Adrenal gland (tissue), 12 donors: ENCODE results near the gene KCNH8. TPM values are rescaled to one million over a fixed set of nuclear protein-coding genes. Genes with fewer than 3 reads are reported as not detected.

ENCODE experiments used
- DNase-seq, 7 donors: peaks; one replicate each; pipeline ENCODE4 v3.0.0-alpha.2; 2019 to 2020
- H3K27ac ChIP-seq, 5 donors: fragments of 200-600 bp; sonication (generic) in 4 of 5; 1 replicate in 3 of 5; 2 replicates in 2 of 5; pipeline versions ENCODE4 v1.5.1 to v1.8.0; 2016 to 2020; ENCODE audit warnings: mild to moderate bottlenecking in 1 of 5
- H3K27me3 ChIP-seq: fragments of 200-600 bp; 2 replicates; pipeline ENCODE4 v1.8.0; 2021
- H3K36me3 ChIP-seq, 2 donors: fragments of 200-600 bp; replicated peaks in 1 of 2; 1 replicate in 1 of 2; 2 replicates in 1 of 2; pipeline versions ENCODE4 v1.5.1 to v1.8.0; 2018 to 2022
- H3K4me1 ChIP-seq, 2 donors: fragments of 200-600 bp; replicated peaks in 1 of 2; 1 replicate in 1 of 2; 2 replicates in 1 of 2; pipeline versions ENCODE4 v1.5.1 to v1.8.0; 2018 to 2021
- H3K4me3 ChIP-seq, 4 donors: fragments of 200-600 bp; sonication (generic) in 3 of 4; one replicate each; pipeline ENCODE4 v1.5.1; 2016 to 2018
- H3K9me3 ChIP-seq, 3 donors: fragments of 200-600 bp; sonication (generic) in 1 of 3; replicated peaks in 1 of 3; 1 replicate in 2 of 3; 2 replicates in 1 of 3; pipeline versions ENCODE4 v1.5.1 to v1.8.0; 2016 to 2021
- CTCF ChIP-seq, 6 experiments: fragments of 450-650 bp in 4 of 6; fragments of 200-600 bp in 2 of 6; sonication (generic) in 1 of 6; IDR thresholded peaks; 1 replicate in 5 of 6; 2 replicates in 1 of 6; pipeline versions ENCODE4 v1.5.1 to v1.8.0; 2016 to 2021; ENCODE audit warnings: antibody characterized with exemption in 6 of 6, mild to moderate bottlenecking in 2 of 6, moderate library complexity in 1 of 6
- POLR2A ChIP-seq, 2 donors: fragments of 450-650 bp; IDR thresholded peaks; one replicate each; pipeline ENCODE4 v1.6.1; 2017; ENCODE audit warnings: antibody characterized with exemption in 2 of 2, mild to moderate bottlenecking in 2 of 2, moderate library complexity in 1 of 2
- WGBS, 4 donors: extraction: QIAGEN DNeasy Blood & Tissue Kit in 2 of 4; methylation state at CpG; one replicate each; pipeline versions ENCODE4 v1.1.5 to v1.1.7; 2013 to 2017; 5-methylcytosine and 5-hydroxymethylcytosine counted together
- intact Hi-C, 2 donors: fragments of 100-400 bp; cut with DNase I; formaldehyde crosslinking; loops; one replicate each; pipeline versions ENCODE4 v1.14.1 to v1.15.0; 2022 to 2023
- polyA plus RNA-seq, 3 donors: library from polyadenylated mRNA; stranded (reverse); fragments of 200-250 nt in 2 of 3; fragments of 350-450 nt in 1 of 3; fragmentation: Illumina TruSeq in 1 of 3; extraction: RNeasy Lipid Tissue Mini Kit (QIAGEN cat#74804) in 1 of 3; gene quantifications; one replicate each; pipeline ENCODE4 v1.2.3, GENCODE V29; 2013 to 2014
- total RNA-seq, 9 donors: library from RNA; depleted of rRNA in 4 of 9; stranded (reverse); fragments of >200 nt in 4 of 9; fragments of 120-200 nt in 1 of 9; fragmentation: NEBNext Ultra II Directional in 1 of 9; extraction: Animal tissue kit (Norgen Biotek cat#: 25700) in 1 of 9; gene quantifications; one replicate each; pipeline versions ENCODE4 v1.1.0 to v1.2.4, GENCODE V29; 2013 to 2023
- donor health status: healthy with polysubstance abuse.
- donor health status: Bipolar disorder and iron deficiency.
- donor health status: DM: yes; HTN: yes; CAD: no.
- donor health status: DM: no; HTN: no; CAD: no.
- donor health status: DM: no; HTN: no; CAD: no.
- donor health status: DM: yes; HTN: yes; CAD: no.

KCNH8 gene
- total and polyA plus RNA-seq, 12 donors = 0.27 to 7.6 (median 2.1) TPM

- no peak for DNase-seq
- H3K27ac ChIP-seq = no peak overlapping the region
- H3K4me1 ChIP-seq = no peaks in the 10 kb centered on the region
- H3K9me3 ChIP-seq = no peaks in the 10 kb centered on the region
- no peak overlapping the region for H3K4me3 ChIP-seq
- TF ChIP-seq CTCF (IDR thresholded peaks at IDR 0.05) (no peak), POLR2A (IDR thresholded peaks at IDR 0.05) (no peak)
- WGBS, 4 donors = 78 to 85% (median 81%) methylated on average over 4 of the region's 4 CpGs
- intact Hi-C loops = no loop called here
- no peaks in the 10 kb centered on the region for H3K27me3 ChIP-seq
- no peaks in the 10 kb centered on the region for H3K36me3 ChIP-seq
Measured at GRCh38 chr3:19105826-19106225, 42.5 kb upstream of the KCNH8 start.

GRCh38 chr3:19106307-19106706 is 42.0 kb upstream of the KCNH8 start:
- no peak overlapping the region for H3K4me3 ChIP-seq
- no peaks in the 10 kb centered on the region for H3K9me3 ChIP-seq
- WGBS, 4 donors = 82 to 100% (median 95%) methylated on average over 1 of the region's 1 CpG; no CpG with 5 or more reads in 1 of the 4 donors
- no peak for DNase-seq
- no peaks in the 10 kb centered on the region for H3K27me3 ChIP-seq
- intact Hi-C loops = no loop called here
- H3K27ac ChIP-seq = no peak overlapping the region
- no peaks in the 10 kb centered on the region for H3K36me3 ChIP-seq
- TF ChIP-seq POLR2A (IDR thresholded peaks at IDR 0.05) (no peak), CTCF (IDR thresholded peaks at IDR 0.05) (no peak)
- no peaks in the 10 kb centered on the region for H3K4me1 ChIP-seq

DNA sequence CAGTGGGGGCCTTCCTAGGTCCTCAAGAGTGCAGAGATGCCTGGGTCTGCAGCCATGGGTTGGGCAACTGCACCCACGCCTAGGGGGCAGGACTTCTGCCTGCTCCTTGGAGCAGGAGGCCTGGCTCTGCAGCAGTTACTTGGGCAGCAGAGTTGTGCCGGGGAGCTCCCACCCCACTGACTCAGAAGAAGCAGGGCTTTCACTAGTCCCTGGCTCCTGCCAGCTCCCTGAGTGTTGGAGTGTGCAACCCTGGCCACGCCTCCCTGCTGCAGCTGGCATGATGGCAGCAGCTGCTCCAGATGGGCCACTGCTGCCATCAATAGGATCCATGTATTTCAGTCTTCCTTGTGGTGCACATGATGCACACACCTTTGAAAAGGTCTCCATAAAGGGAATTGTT is 40.6 kb upstream of the KCNH8 start:
- no peak for DNase-seq
- no peak for TF ChIP-seq CTCF (IDR thresholded peaks at IDR 0.05)
- no peak for TF ChIP-seq POLR2A (IDR thresholded peaks at IDR 0.05)
- intact Hi-C loops = no loop called here
- H3K36me3 ChIP-seq = no peaks in the 10 kb centered on the region
- H3K4me1 ChIP-seq = no peaks in the 10 kb centered on the region
- H3K4me3 ChIP-seq = no peak overlapping the region
- H3K9me3 ChIP-seq = no peaks in the 10 kb centered on the region
- WGBS, 4 donors = 68 to 82% (median 73%) methylated on average over 2 to 3 of the region's 3 CpGs
- H3K27ac ChIP-seq = no peak overlapping the region
- no peaks in the 10 kb centered on the region for H3K27me3 ChIP-seq

DNA sequence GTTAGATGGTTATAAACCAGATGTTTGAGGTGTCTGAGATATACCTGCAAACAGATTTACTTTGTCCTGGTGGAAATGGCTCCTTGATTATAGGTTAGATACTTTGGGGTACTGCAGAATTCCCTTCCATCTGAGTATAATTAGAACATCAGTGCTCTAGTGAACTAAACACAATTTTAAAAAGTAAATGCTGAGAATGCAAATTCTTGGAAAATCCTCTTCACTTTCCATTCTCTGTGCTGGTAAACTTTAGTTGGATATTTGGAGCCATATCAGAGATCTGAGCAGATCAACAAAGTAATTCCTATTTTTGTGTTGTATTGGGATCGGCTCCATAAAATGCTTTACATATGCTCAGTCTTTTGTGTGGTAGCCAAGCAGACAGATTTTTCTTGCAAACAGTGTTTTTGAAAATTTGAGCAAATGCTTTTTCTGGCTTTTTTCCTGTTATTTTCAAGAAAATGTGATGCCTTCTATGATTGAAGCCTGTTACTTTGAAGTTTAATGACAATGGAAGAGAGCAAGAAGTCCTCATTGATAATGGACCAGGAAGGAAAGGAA is 37.9 kb upstream of the KCNH8 start:
- intact Hi-C loops = no loop called here
- 88 to 100% (median 93%) methylated on average over 1 of the region's 1 CpG for WGBS, 4 donors

More for the DNA sequence above, 37.9 kb upstream of the KCNH8 start:
- Histone ChIP-seq H3K9me3 (no peaks in the 10 kb centered on the region), H3K27me3 (no peaks in the 10 kb centered on the region), H3K27ac (no peak overlapping the region), H3K4me1 (no peaks in the 10 kb centered on the region), H3K36me3 (no peaks in the 10 kb centered on the region), H3K4me3 (no peak overlapping the region)
- TF ChIP-seq CTCF (IDR thresholded peaks at IDR 0.05) (no peak), POLR2A (IDR thresholded peaks at IDR 0.05) (no peak)
- no peak for DNase-seq
